Psoas muscle (tissue), 8 donors: ENCODE results near the gene CCDC15. TPM values are rescaled to one million over a fixed set of nuclear protein-coding genes. Genes with fewer than 3 reads are reported as not detected.

Experiments
- ATAC-seq, 4 donors: fragments of 200-7000 bp; cut with Tn5 transposase; one replicate each; pipeline ENCODE4 v1.9.1; 2020; ENCODE audit warnings: moderate library complexity in 3 of 4, mild to moderate bottlenecking in 2 of 4
- DNase-seq, 2 donors: peaks; one replicate each; pipeline ENCODE4 v3.0.0-alpha.2; 2020
- H3K27ac ChIP-seq: fragments of 200-600 bp; one replicate; pipeline ENCODE4 v1.8.0; 2022
- H3K27me3 ChIP-seq, 3 donors: fragments of 200-600 bp in 1 of 3; one replicate each; pipeline versions ENCODE4 v1.6.1 to v1.8.0; 2013 to 2022; ENCODE audit warnings: low read length in 2 of 3, mild to moderate bottlenecking in 2 of 3, moderate library complexity in 1 of 3; ENCODE audit not compliant: insufficient read depth in 3 of 3
- H3K36me3 ChIP-seq, 2 donors: fragments of 200-600 bp in 1 of 2; one replicate each; pipeline versions ENCODE4 v1.6.1 to v1.8.0; 2013 to 2022; ENCODE audit warnings: low read depth in 1 of 2, mild to moderate bottlenecking in 1 of 2, moderate library complexity in 1 of 2; ENCODE audit not compliant: insufficient read depth in 1 of 2
- H3K4me1 ChIP-seq: fragments of 200-600 bp; one replicate; pipeline ENCODE4 v1.8.0; 2022
- H3K4me3 ChIP-seq: fragments of 200-600 bp; one replicate; pipeline ENCODE4 v1.8.0; 2022; ENCODE audit warnings: mild to moderate bottlenecking
- H3K9me3 ChIP-seq: fragments of 200-600 bp; one replicate; pipeline ENCODE4 v1.8.0; 2022
- WGBS, 3 donors: extraction: QIAGEN DNeasy Blood & Tissue Kit; methylation state at CpG; one replicate each; pipeline versions ENCODE4 v1.1.6 to v1.1.7; 2013; 5-methylcytosine and 5-hydroxymethylcytosine counted together
- intact Hi-C, 2 donors: fragments of 100-400 bp; cut with DNase I; formaldehyde crosslinking; loops; one replicate each; pipeline versions ENCODE4 v1.11.0 to v1.14.2; 2022
- polyA plus RNA-seq, 3 donors: library from polyadenylated mRNA; stranded (reverse); fragments of 200-250 nt; gene quantifications; one replicate each; pipeline ENCODE4 v1.2.3, GENCODE V29; 2013
- total RNA-seq, 4 donors: library from RNA; stranded (reverse); fragmentation: NEBNext Ultra II Directional in 2 of 4; extraction: Animal tissue kit (Norgen Biotek cat#: 25700) in 2 of 4; gene quantifications; one replicate each; pipeline versions ENCODE4 v1.2.1 to v1.2.4, GENCODE V29; 2021 to 2023
- TF ChIP-seq, protein P1 (sequence below): fragments of 200-600 bp; IDR thresholded peaks from one replicate; pipeline ENCODE4 v1.8.0; 2022; ENCODE audit warnings: antibody characterized with exemption
- donor health status: healthy with polysubstance abuse.
- donor health status: DM: no; HTN: no; CAD: no; lungs with moderate emphysema.
- donor health status: Bipolar disorder and iron deficiency.
- donor health status: healthy.
- donor health status: DM: yes; HTN: yes; CAD: no.
- donor health status: DM: no; HTN: no; CAD: no.
- donor health status: DM: no; HTN: no; CAD: no.
- donor health status: DM: yes; HTN: yes; CAD: no.

Gene CCDC15
- total and polyA plus RNA-seq, 7 donors, result 0.03 to 0.42 (median 0.22) TPM

DNA sequence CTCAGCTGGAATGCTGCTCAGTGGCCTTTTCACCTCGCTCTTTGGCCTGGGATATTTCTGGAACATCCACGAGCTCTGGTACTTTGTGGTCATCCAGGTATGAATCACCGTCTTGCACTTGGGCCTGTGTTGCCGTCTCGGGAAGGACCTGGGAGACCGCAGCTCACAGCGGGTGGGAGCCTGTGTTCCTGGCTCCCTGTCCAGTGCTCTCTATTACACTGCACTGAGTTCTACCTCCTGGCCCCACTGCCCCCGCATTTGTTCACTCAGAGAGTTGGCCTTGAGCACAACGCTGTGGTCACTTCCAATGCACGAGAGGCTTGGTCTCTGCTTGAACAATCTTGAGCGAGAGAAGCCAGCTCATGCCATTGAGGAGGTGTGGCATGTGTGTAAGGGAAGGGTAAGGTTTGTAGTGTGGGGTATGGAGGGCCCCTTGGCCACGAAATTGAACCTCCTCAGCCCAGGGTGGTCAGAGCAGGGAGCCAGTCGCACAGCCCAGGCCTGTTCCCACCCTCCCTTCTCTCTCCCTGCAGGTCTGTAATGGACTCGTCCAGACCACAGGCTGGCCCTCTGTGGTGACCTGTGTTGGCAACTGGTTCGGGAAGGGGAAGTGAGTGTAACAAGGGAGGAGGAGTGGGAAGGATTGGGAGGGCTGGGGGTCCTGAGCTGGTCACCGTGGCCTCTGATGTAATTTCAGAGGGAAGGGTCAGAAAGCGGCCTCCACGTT is 125.3 kb downstream of the CCDC15 start:
- TF ChIP-seq, protein P1, sequence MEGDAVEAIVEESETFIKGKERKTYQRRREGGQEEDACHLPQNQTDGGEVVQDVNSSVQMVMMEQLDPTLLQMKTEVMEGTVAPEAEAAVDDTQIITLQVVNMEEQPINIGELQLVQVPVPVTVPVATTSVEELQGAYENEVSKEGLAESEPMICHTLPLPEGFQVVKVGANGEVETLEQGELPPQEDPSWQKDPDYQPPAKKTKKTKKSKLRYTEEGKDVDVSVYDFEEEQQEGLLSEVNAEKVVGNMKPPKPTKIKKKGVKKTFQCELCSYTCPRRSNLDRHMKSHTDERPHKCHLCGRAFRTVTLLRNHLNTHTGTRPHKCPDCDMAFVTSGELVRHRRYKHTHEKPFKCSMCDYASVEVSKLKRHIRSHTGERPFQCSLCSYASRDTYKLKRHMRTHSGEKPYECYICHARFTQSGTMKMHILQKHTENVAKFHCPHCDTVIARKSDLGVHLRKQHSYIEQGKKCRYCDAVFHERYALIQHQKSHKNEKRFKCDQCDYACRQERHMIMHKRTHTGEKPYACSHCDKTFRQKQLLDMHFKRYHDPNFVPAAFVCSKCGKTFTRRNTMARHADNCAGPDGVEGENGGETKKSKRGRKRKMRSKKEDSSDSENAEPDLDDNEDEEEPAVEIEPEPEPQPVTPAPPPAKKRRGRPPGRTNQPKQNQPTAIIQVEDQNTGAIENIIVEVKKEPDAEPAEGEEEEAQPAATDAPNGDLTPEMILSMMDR, result no peak
- Histone ChIP-seq H3K4me1 (no peaks in the 10 kb centered on the region), H3K27ac (no peak overlapping the region), H3K27me3 (peaks cover 0 to 9% (median 0%) of the 10 kb centered on the region in 3 donors), H3K36me3 (no peaks in the 10 kb centered on the region), H3K4me3 (no peak overlapping the region), H3K9me3 (no peaks in the 10 kb centered on the region)
- no peak for DNase-seq
- no peak for ATAC-seq
- WGBS, 3 donors, result 77 to 83% (median 82%) methylated on average over 18 of the region's 18 CpGs
- intact Hi-C loops, result no loop called here

DNA sequence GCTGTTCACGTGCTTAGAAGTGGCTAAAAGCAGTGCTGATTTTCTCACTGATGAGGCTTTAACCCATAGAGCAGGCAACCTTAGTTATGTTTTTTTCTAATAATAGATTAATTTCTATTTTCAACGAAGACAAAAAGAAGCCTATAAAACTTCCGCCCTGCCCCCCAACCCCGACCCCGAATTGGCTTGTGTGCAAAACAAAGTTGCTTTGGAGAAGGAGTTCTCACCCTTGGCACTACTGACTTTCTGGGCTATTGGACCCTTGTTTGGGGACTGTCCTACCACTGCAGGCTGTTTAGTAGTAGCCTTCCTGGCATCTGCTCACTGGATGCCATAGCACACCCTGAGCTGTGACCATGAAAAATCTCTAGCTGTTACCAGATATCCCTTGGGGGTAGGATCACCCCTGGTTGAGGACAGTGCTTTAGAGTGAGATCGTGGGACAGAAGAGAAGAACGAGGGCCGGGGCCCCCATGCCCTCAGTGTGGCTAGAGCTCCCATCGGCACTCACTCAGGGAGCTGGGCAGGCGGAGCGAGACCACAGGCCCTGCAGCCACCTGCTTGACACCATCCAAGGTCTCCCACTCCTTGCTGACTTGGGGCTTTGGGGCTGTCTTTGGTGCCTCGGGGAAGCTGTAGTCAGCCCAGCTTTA is 126.0 kb downstream of the CCDC15 start:
- H3K27ac ChIP-seq, result no peak overlapping the region
- TF ChIP-seq, protein P1, result no peak
- no peaks in the 10 kb centered on the region for H3K9me3 ChIP-seq
- no peak overlapping the region for H3K4me3 ChIP-seq
- no peaks in the 10 kb centered on the region for H3K36me3 ChIP-seq
- ATAC-seq (no peak), DNase-seq (no peak)
- H3K27me3 ChIP-seq, result peaks cover 0 to 9% (median 0%) of the 10 kb centered on the region in 3 donors
- 75 to 88% (median 80%) methylated on average over 12 of the region's 12 CpGs for whole genome bisulfite sequencing, 3 donors
- no peaks in the 10 kb centered on the region for H3K4me1 ChIP-seq
- intact Hi-C loops, result no loop called here

DNA sequence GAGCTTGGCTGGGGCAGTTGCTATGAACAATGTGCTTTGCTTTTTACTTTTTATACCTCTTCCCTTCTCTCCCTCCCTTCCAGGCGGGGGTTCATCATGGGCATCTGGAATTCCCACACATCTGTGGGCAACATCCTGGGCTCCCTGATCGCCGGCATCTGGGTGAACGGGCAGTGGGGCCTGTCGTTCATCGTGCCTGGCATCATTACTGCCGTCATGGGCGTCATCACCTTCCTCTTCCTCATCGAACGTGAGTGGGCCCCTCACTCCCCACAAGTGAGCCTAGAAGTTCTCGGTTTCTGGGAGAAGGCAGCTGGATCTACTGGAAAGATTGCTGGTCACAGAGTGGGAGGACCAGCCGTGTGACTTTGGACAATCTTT is 126.5 kb downstream of the CCDC15 start:
- 87 to 89% (median 89%) methylated on average over 12 of the region's 12 CpGs for WGBS, 3 donors
- TF ChIP-seq, protein P1, result no peak
- Histone ChIP-seq H3K27ac (no peak overlapping the region), H3K36me3 (no peaks in the 10 kb centered on the region), H3K9me3 (no peaks in the 10 kb centered on the region), H3K4me3 (no peak overlapping the region), H3K27me3 (peaks cover 0 to 9% (median 0%) of the 10 kb centered on the region in 3 donors), H3K4me1 (no peaks in the 10 kb centered on the region)
- intact Hi-C loops, result no loop called here
- no peak for ATAC-seq
- no peak for DNase-seq

DNA sequence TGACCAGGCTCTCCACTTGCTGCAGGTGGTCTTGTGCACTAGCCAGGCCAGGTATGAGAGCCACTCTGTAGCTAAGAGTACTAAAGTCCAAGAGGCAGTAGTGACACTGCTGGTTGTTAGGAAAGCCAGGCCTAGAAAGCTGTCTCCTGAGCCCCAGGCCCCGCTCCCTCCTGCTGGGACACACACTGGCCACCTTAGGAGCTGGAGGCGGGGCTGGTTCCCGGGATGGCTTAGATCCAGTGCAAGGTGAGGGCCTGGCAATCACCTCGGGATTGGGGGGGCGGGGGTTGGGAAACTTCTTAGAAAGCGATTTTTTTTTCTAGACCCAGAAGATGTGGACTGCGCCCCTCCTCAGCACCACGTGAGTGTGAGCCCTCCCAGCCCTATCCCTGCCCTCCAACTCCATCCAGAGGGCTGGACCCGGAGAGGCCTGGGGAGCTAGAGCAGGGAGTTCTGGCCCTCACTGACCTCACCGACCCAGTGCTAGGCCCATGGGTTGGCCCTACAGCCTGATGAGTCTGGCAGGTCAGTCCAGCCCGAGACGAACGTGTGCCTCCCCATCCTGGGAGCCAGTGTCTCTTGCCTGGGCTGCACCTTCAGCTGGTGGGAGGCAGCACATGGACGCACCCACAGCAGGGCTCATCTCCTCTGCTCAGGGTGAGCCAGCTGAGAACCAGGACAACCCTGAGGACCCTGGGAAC is 127.2 kb downstream of the CCDC15 start:
- peaks cover 0 to 9% (median 0%) of the 10 kb centered on the region in 3 donors for H3K27me3 ChIP-seq
- no peak overlapping the region for H3K27ac ChIP-seq
- H3K9me3 ChIP-seq, result no peaks in the 10 kb centered on the region
- intact Hi-C loops, result no loop called here
- WGBS, 3 donors, result 76 to 77% (median 76%) methylated on average over 14 of the region's 14 CpGs
- H3K4me3 ChIP-seq, result no peak overlapping the region
- TF ChIP-seq, protein P1, result no peak
- no peaks in the 10 kb centered on the region for H3K4me1 ChIP-seq
- H3K36me3 ChIP-seq, result no peaks in the 10 kb centered on the region
- peak in 1 of 4 donors; percentile 24 for ATAC-seq
- DNase-seq, result no peak
